NCI-H2196 (cell line): ENCODE measurements around the gene MTMR4.
"Not testable (repeated sequence)": the region's sequence is repeated elsewhere in the genome, so short reads cannot be mapped to it uniquely, and the experiment has no call there.

Source experiments
- DNase-seq: peaks from one replicate; lab custom pipeline; 2025; ENCODE audit not compliant: unreplicated experiment; lab: John Stamatoyannopoulos, UW

Gene MTMR4

DNA sequence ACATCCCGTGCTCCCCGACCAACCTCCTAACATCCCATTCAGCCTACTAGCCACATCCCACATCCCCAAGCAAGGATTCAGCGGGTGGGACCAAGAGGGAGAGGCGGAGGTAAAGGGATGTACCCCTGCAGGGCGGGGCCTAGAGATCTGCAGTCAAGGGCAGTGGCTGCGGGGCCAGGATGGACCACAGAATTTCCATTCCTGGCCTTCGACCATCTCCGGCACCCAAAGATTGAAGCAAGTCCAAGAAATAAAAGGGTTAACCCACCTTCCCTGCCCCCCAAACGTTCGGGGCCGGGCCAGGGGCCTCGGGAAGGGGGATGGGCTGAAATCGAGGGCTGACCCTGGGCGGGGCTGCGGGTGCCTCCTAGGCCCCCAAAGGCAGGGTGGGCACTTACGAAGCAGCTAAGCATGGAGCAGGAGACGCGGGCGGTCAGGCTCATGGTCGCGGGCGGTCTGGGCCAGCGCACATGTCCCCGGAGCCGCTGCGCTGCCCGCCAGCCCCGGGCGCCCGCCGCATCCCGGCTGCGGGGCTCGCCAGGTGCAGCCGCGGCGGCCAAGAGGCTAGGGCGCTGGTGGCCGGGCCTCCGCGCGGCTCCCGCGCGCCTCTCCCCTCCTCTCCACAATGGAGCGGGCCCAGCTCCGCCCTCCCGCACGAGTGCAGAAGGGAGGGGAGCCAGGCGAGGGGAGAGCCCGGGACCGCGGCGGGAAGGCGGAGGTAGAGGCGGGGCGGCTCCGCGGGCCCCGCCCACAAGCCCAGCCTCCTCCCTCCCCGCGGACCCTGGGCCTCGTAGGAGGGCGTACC lies at the start of gene MTMR4:
Gene MTMR4 (minus strand): TSS at position 674 of the 805 bp plus-strand sequence. CDS start 231 bp downstream, at position 443.
- DNase-seq = peak; percentile 92

DNA sequence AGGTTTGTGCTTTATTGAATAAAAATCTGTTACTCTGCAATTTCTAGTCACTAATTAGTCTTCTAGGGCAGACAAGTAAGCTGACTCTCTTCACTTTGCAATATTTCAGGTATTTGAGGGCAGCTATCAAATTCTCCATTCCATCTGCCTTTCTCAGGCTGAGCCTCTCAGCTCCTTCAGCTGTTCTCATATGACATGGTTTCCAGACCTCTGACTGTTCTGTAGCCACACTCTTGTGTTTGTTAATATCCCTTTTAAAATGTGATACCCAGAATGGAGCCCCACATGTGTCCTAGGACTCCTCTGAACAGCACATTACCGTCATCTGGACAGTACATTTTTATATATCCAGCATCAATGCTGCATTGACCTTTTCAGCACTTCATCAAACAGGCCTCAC lies 46.1 kb upstream of the MTMR4 start:
- no peak for DNase-seq

DNA sequence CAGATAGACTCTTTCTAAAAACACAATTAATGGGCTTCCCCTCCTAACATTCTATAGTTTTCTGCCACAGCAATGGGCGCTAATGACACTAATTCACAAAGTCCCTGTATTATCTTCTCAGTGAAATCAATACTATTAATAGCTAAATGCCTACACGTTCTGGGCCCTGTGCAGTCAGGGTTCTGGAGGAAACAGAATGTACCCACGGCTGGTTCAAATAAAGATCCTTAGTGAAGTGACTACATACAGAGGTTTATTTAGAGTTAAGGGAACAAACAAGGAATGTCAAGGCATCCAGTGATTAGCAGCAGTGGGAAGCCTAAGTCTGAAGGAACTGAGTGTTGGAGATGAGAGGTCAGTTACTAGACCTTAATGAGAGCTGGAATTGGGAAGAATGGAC lies 43.5 kb upstream of the MTMR4 start:
- no peak for DNase-seq

DNA sequence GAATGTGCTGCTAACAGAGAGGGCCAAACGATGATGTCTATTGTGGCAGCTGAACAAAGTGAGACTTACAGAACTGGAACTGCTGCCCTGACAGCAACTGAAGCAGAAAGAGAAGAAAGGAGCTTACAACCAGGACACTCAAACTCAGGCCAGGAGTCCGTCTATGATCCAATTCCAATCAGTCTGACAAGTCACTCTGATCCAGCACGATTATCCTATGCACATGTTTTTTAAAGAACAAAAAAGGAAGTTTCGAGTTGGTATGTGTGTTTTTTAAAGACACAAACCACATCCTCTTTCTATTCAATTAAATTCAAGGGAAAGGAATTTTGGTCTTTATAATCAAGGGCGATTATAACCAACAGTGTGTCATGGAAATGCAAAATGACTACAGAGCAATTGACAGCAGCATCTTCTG lies 42.4 kb upstream of the MTMR4 start:
- DNase-seq = no peak

DNA sequence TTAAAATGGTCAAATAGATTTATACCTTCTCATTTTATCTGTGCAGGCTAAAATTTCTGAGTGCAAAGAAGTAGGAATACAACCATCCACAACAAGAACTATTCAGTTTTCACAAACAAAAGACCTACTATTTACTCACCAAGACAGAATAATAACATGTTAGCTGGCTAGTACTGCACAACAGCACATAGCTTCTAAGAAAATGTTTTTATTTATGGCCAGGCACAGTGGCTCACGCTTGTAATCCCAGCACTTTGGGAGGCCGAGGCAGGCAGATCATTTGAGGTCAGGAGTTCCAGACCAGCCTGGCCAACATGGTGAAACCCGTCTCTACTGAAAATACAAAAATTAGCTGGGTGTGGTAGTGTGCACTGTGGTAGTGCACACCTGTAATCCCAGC lies 40.7 kb upstream of the MTMR4 start:
- DNase-seq = not testable (repeated sequence)

DNA sequence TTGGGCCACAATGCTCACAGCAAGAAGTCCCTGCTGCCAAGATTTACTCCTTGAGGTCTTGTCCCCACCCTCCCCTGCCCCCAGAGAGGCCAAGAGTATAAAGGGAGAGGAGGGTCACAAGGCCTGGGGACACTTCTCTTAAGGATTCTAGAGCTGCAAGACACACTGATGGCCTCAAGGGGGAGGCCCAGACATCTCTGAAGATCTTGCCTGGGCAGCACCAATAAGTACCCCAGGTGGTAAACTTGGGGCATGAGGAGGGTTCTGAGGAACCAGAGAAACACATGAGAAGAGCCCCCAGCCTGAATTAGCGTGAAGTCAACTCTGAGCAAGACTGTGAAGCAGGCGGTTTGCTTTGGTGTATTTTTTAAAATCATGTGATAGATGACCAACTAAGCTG lies 26.8 kb upstream of the MTMR4 start:
- DNase-seq = no peak

DNA sequence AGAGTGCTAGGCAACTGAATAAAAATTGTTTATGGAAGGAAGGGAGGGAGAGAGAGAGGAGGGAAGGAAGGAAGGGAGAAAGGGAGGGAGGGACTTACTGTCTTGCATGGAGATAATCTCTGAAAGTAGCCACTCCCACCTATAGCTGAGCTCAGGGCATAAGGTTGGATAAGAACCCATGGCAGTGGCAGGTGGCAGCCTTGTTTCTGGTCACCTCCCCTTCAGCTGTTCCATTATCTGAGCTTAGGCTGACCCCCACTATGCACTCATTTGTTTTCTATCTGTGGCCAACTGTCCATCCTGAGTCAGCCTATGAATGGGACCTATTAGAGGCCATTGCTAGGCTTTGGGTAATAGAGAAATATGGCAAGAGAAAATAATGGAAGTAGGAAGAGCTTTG lies 25.3 kb upstream of the MTMR4 start:
- DNase-seq = no peak

DNA sequence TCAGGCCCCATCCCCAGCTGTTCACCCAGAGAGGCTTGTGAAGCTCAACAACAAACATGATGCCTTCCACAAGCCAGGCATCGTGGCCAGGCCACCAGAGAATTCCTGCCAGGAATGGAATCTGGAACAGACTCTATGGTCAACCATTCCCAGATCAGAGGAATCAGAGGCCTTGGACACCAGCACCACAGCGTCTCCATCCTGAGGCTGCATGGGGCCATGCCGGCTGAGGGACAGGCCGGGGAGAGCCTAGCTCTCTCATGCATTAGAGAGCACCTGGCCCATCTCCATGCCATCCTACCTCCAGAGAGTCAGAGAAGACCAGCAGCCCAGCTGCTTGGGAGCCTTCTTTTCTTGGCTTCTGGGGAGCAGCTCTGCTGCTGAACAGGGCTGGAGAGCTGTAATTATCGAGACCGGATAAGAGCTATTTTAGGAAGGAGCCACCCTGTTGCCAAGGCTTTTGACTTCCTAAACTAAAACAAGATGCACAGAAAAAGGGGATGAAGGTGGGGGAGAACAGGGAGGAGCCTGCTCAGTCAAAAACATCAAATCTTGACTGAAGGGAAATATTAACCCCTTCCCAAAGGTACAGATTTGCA lies 24.5 kb upstream of the MTMR4 start:
- DNase-seq = no peak

DNA sequence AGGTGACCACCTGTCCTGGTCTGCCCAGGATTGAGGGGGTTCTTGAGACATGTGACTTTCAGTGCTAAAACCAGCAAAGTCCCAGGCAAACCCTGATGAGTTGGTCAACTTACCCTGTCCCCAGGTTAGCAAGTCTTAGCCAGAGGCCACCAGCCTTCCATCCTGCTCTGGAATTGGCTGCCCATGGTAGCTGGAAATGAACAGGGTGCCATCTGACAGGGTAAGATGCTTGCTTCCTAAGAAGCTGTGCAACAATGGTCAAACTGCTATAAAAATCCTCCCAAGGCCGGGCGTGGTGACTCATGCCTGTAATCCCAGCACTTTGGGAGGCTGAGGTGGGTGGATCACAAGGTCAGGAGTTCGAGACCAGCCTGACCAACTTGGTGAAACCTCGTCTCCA lies 22.8 kb upstream of the MTMR4 start:
- no peak for DNase-seq

DNA sequence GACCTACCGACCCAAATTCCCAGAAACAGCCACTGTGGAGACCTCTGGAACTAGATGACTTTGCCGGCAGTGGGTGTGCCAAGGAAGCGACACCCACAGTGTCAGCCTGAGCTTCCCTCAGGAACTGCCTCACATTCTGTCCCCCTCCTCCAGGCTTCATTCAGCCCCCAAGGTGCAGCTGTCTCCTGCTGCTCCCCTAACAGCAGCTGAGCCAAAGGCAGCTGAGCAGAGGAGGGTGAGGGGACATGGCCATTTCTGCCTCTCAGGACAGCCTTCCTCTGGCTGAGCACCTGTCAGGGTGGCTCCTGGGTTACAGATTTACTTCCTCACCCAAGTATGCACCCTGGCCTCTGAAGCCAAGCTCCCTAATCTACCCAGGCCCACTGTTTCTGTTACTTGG lies 22.1 kb upstream of the MTMR4 start:
- no peak for DNase-seq

DNA sequence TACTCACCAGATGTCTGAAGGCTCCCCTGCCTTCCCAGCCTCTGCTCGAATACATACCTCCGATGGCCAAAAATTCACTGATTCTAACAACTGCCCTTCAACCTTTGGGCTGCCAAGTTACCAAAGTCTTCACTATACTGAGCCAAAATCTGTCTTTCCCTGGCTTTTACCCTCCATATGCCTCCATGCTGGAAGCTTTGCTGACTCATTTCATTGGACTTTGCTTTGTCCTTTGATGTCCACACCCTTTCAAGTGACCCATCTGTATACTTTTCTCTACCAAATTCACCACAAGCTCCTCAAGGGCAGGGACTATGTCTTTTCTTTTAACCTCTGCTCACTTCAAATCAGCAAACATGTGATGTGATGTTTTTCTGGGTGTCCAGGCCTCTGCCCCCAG lies 21.0 kb upstream of the MTMR4 start:
- no peak for DNase-seq

DNA sequence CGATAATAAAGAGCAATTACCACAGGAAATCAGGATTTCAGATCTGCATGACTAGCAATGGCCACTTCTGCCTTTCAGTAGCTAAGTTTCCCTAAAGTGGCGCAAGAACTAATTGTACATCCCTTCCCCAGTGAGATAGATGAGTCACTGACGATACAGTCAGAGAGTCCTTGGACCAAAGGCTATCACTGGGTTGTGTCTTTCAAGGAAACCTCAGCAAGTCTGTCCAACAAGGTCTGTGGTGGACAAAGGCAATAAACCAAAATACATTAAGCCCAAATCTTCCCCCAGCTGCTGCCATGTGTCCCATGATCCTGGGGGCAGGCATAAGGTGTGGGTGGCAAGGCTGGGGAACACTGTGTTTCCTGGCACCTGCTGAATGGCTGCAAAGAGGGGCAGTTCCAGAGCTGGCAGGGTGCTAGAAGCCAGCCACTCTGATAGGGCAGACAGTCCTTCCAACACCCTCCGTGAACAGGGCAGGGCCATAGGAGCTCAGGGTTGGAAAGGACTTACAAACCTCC lies 20.5 kb upstream of the MTMR4 start:
- no peak for DNase-seq

DNA sequence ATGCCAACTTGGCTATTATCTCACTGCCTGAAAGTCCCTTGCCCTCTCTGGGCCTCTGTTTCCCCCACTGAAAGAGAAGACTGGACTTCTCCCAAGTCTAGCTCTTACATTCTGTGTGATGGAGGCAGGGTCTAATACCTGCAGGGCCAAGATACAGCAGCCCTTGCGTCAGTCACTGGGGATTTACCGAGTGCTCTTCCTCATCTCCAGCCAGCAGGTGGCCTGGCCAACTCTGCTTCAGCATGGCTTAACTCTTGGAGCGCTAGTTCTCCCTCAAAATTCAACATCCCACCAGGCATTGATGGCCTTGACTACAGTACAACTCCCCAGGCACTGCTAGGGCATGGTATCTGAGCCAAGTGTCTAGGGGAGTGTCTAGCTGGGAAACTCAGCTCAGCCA lies 19.9 kb upstream of the MTMR4 start:
- no peak for DNase-seq

DNA sequence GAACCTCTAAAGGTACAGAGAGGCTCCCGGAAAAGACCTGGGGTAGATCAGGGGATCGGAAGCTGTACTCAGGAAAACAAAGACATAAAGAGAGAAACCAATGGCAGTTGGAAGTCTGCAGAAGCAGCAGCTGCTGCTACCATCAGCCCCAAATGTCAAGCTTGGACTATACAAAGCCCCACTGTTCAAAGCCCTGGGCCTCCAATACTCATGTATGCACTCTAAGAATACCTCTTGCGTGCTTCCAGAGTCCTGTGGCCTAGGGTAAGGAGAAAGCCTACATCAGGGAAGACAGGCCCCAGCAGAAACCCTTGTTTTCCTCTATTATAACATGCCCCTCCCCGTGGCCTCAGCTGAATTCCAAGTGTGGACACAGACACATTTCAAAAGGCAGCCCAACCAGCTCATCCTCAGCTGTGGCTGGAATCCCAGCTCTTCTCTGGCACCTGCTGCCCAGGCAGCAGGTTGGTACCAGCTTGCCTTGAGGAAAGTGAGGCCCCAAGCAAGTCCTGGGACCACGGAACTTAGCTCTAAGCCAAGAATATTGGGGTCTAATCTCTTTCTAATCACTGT lies 19.3 kb upstream of the MTMR4 start:
- DNase-seq = no peak

DNA sequence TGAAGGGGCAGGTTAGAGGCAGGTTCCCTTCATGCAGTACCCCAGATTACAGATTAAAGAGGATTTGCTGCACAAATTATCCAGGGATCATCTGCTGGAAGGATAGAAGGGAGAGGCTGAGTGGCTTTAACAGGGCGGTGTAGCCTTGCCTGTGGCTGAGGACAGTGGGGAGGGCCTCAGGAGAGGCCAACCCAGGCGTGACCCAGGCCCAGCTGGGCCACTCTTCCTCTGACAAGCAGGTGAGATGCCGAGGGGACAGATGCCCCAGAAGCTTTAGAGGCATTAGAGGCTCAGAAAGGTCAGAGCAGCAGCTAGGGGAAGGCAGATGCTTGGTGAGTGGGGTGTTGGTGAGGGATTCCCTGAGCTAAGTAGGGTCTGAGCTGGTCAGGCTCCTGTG lies 18.1 kb upstream of the MTMR4 start:
- DNase-seq = no peak

DNA sequence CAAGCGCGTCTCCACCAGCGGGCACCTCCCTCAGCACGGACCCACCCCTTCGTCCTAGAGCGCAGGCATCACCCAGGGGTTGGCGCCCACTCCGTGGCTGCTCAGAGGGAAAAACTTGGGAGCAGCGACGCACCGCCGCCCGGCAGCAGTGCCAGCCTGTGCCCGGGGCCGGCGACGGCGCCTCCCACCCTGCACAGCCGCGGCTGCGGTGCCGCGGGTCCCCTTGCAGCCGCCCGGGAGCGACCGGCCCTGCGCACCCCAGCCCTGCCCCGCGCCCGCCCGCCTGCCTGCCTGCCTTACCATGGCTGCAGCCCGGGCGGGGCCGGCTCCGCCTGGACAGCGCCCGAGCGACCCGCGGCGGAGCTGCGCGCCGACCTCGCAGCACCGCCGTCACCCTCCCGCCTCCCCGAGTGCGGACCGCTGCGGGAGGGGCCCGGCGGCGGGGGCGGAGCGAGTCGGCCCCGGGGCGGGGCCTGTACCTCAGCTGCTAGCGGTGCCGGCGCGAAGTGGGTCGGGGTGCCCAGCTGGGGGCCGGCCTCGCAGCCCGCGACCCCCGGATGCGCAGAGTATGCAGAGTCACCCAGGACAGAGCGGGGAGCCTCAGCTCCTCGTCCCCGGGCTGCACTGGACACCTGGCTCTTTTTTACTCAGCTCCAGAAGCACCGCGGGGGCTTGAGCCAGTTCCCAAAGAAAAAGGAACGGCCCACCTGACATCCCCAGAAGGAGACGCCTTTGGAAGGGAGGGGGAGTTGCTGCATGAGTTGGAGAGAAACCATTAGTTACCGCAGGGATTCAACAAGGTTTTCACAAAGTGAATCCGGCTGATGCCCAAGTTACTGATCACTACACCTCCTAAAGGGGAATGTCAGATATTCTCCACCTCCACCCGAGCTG lies 17.5 kb upstream of the MTMR4 start:
- DNase-seq = peak; percentile 55

DNA sequence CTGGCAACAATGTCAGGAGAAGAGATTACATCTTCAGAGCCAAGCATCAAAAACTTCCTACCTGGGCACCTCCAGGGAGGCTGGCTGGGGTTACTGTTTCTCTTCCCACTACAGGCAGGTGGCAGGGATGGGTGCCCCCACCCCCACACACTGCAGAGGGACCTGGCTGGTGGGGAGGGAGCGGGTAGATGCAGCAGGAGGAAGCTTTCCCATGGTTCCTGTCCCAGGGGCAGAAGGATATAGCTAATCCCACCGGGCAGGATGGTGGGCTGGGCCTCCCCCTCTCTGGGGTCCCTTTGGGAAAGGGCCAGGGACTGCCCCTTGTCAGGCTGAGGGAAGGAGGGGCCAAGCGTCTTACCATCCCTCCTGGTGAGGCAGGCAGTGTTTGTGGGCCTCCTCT lies 16.7 kb upstream of the MTMR4 start:
- DNase-seq = no peak

DNA sequence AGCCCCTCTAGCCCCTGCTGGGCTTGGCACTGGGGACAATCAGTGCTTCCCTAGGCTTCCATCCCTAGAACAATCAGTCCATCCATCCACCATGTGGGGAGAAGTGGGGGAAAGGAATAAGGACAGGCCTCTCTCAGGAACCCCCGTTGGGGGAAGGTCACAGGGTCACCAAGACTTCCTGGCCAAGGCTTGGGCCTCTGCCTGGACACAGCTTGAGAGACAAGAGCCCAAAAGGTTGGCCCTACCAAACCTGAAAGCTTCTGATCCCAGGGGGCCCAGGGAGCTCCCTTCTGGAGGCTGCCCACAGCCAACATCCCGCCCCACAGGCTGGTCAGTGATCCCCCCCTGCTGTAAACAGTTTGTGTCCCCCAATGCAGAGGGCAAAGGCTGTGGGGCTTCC lies 16.2 kb upstream of the MTMR4 start:
- no peak for DNase-seq

DNA sequence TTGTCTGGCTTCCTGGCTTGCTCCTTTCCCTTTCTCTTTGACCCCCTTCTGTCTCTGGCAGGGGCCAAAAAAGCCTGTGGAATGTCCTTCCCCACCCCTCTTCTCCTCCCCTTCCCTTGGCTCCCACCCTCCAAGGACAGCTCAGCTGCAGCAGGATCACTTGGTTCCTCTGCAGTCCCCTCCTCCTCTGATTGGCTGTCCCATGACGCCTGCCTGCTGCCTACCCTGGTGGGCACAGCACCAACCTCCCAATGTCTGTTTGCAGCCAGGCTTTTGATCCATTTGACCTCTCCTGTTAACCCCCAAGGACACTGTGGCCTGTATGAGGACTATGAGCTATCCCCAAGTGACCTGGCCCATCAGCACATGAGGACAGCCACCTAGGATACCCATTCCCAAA lies 14.8 kb upstream of the MTMR4 start:
- no peak for DNase-seq

DNA sequence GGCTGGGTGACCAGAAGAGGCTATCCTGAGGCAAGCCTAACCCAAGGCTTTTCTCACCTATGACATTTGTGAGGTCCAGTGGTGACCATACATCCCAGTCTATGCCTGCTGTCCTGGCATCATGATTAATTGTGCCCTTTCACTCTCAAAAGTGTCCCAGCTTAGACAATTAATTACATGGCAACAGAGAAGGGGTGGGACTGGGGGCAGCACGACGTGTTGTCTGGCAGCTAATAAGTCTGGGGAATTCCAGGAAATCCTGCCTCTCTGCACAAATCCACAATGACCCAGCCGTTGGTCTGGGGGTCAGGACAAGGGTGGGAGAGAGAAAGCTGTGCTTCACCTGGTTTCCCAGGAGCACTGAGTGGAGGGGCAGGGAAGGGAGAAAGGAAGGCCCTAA lies 14.0 kb upstream of the MTMR4 start:
- no peak for DNase-seq

DNA sequence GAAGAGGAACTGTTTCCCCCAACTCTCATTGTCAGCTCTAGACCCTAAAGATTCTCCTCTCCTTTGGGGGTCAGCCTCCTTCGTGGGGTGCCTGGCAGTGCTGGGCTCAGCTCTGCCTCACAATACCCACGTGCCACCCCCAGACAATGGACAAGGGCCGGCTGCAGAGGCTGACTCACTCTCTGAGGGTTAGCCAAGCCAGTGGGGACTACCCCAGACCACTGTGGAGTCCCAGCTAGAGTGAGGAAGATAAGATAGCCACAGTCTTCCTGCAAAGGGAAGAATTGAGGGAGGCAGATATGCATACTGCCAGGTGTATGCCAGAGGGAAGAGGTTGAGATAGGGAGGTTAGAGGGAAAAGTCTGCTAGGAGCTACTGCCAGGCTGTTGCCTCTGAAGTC lies 13.5 kb upstream of the MTMR4 start:
- no peak for DNase-seq
